GM12873 (cell line): ENCODE data around the gene RFX4.

Experiments used
- TF ChIP-seq, protein P1 (sequence below): IDR thresholded peaks from 2 replicates; pipeline ENCODE4 v1.5.1; 2012; ENCODE audit warnings: low read depth, mild to moderate bottlenecking, moderate library complexity, low read length, control low read depth; ENCODE audit not compliant: insufficient read depth; ENCODE audit errors: missing control alignments

Gene RFX4

DNA sequence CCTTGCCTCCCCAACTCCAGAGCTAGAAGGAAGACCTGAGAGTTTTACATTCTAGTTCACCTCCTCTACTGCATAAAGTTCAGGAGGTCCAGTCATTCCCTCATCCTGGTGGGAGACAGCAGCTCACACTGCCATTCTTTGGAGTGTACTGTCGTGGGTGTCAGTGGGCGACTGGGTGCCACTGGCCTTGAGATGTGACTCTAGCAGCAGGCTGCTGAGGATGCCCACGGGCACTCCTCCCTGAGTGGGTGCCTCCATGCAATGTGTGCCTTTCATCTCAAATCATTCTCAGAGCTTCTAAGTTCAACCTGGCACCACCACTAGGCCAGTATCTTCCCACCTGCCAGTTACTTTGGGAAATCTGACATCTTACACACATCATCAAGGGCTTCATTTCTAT lies 12.5 kb downstream of the RFX4 start:
- TF ChIP-seq, protein P1, sequence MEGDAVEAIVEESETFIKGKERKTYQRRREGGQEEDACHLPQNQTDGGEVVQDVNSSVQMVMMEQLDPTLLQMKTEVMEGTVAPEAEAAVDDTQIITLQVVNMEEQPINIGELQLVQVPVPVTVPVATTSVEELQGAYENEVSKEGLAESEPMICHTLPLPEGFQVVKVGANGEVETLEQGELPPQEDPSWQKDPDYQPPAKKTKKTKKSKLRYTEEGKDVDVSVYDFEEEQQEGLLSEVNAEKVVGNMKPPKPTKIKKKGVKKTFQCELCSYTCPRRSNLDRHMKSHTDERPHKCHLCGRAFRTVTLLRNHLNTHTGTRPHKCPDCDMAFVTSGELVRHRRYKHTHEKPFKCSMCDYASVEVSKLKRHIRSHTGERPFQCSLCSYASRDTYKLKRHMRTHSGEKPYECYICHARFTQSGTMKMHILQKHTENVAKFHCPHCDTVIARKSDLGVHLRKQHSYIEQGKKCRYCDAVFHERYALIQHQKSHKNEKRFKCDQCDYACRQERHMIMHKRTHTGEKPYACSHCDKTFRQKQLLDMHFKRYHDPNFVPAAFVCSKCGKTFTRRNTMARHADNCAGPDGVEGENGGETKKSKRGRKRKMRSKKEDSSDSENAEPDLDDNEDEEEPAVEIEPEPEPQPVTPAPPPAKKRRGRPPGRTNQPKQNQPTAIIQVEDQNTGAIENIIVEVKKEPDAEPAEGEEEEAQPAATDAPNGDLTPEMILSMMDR, result no peak

DNA sequence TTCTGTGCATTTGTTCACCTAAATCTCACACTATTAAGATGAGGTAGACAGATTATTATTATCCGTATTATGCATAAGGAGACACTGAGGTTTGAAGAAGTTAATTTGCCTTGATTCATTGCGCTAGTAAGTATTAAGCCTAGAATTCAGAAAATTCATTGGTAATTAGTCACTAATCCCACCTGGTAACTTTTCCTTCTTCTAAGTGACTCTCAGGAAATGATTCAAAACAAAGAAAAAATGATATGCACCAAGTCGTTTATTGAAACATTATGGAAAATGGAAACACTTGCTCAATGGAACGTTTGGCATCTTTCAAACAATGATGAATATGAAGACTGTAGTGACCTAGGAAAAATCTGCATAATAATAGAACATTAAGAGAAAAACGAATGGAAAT lies 15.2 kb downstream of the RFX4 start:
- TF ChIP-seq, protein P1, result no peak

DNA sequence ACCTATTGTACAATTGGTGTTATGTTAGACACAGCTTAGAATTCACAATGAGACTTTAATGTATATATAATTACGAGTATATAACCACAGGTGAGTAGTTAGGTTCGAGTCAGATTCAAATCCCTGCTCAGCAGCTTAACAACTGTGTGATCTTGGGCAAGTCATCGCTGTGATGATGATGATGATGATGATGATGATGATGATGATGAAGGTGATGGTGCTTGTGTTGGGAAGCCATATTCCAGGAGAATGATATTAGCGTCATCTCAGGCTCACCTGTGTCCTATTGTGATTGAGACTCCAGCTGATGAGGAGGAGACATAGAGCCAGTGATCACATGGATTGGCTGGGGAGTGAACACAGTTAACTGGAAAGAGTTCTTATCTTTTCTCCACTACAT lies 16.5 kb downstream of the RFX4 start:
- TF ChIP-seq, protein P1, result no peak

GRCh38 chr12:106600503-106600902 lies 17.7 kb downstream of the RFX4 start:
- TF ChIP-seq, protein P1, result no peak

DNA sequence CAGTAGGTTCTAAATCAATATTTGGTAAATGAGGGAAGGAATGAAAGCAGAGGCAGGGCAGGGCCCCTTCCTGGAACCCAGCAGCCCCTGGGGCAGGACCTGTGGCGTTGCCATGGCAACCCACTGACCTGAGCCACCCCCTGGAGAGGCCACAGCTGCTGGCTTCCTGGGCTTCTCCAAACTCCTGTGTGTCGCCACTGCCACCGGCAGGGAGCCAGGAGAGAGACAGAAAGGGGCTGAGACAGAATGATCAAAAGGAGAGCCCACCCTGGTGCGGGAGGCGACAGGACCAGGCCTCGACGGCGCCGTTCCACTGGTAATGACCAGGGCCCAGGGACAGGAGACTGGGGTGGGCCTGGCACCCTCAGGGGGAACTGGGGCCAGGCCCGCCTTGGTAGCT lies 18.2 kb downstream of the RFX4 start:
- TF ChIP-seq, protein P1, result no peak

GRCh38 chr12:106601496-106601895 lies 18.7 kb downstream of the RFX4 start:
- TF ChIP-seq, protein P1, result no peak

GRCh38 chr12:106602076-106602475 lies 19.3 kb downstream of the RFX4 start:
- TF ChIP-seq, protein P1, result no peak

- TF ChIP-seq, protein P1, result no peak
Measured at GRCh38 chr12:106605254-106605653, 22.4 kb downstream of the RFX4 start.
